Epithelial cell of proximal tubule (primary cell): ENCODE data around the gene SLC45A3. TPM values are rescaled to one million over a fixed set of nuclear protein-coding genes. Genes with fewer than 3 reads are reported as not detected.

Experiments used
- DNase-seq: peaks from one replicate; pipeline ENCODE4 v3.0.0-alpha.2; 2011; ENCODE audit warnings: low read depth
- H3K4me3 ChIP-seq: 2 replicates; pipeline ENCODE4 v1.5.1; 2011; ENCODE audit warnings: low read depth, mild to moderate bottlenecking, low read length
- CTCF ChIP-seq: conservative IDR thresholded peaks from 2 replicates; pipeline ENCODE4 v1.5.1; 2012; ENCODE audit warnings: low read depth, mild to moderate bottlenecking, low read length
- total RNA-seq: library from RNA; depleted of rRNA; stranded (reverse); fragments of >200 nt; gene quantifications from 2 replicates; pipeline ENCODE4 v1.2.3, GENCODE V29; 2015

SLC45A3 gene
- total RNA-seq, 1 donor from 2014 or later: 6.5 TPM

GRCh38 chr1:205709059-205709398 is 28.7 kb upstream of the SLC45A3 start:
- DNase-seq: no peak
- no peak for TF ChIP-seq CTCF
- H3K4me3 ChIP-seq: no peak overlapping the region

- no peak for DNase-seq
- no peak for TF ChIP-seq CTCF
- no peak overlapping the region for H3K4me3 ChIP-seq
Observed at GRCh38 chr1:205706601-205707502, 26.5 kb upstream of the SLC45A3 start.

- DNase-seq: no peak
- no peak overlapping the region for H3K4me3 ChIP-seq
- TF ChIP-seq CTCF: no peak
Observed at GRCh38 chr1:205704903-205705302, 24.6 kb upstream of the SLC45A3 start.

- no peak overlapping the region for H3K4me3 ChIP-seq
- no peak for DNase-seq
- TF ChIP-seq CTCF: no peak
Observed at GRCh38 chr1:205703072-205703471, 22.8 kb upstream of the SLC45A3 start.

- TF ChIP-seq CTCF: no peak
- no peak for DNase-seq
- H3K4me3 ChIP-seq: no peak overlapping the region
Observed at GRCh38 chr1:205701891-205702290, 21.6 kb upstream of the SLC45A3 start.

GRCh38 chr1:205701420-205701819 is 21.1 kb upstream of the SLC45A3 start:
- no peak for DNase-seq
- TF ChIP-seq CTCF: no peak
- H3K4me3 ChIP-seq: no peak overlapping the region

- no peak for DNase-seq
Observed at GRCh38 chr1:205700865-205701401, 20.6 kb upstream of the SLC45A3 start.

More at GRCh38 chr1:205700865-205701401, 20.6 kb upstream of the SLC45A3 start:
- no peak for TF ChIP-seq CTCF
- no peak overlapping the region for H3K4me3 ChIP-seq
